Prostate gland (tissue), 2 donors: Measurements from ENCODE around the gene TCEANC. TPM values are rescaled to one million over a fixed set of nuclear protein-coding genes. Genes with fewer than 3 reads are reported as not detected.

Source experiments
- DNase-seq: peaks from one replicate; pipeline ENCODE4 v3.0.0-alpha.2; 2019; ENCODE audit warnings: low spot score
- H3K27ac ChIP-seq, 2 donors: fragments of 200-600 bp; sonication (generic); 2 replicates each; pipeline ENCODE4 v1.5.1; 2017 to 2019
- H3K27me3 ChIP-seq: fragments of 200-600 bp; sonication (generic); replicated peaks from 2 replicates; pipeline ENCODE4 v1.5.1; 2019; ENCODE audit not compliant: insufficient read depth
- H3K36me3 ChIP-seq, 2 donors: fragments of 200-600 bp; sonication (generic); 1 replicate in 1 of 2; 2 replicates in 1 of 2; pipeline versions ENCODE4 v1.5.1 to v1.8.1; 2017 to 2019
- H3K4me1 ChIP-seq: fragments of 200-600 bp; sonication (generic); replicated peaks from 2 replicates; pipeline ENCODE4 v1.5.1; 2019
- H3K4me3 ChIP-seq, 2 donors: fragments of 200-600 bp; sonication (generic); 2 replicates each; pipeline ENCODE4 v1.5.1; 2017 to 2019
- H3K9me3 ChIP-seq: fragments of 200-600 bp; sonication (generic); 2 replicates; pipeline ENCODE4 v1.5.1; 2017
- CTCF ChIP-seq, 4 experiments: fragments of 200-600 bp in 2 of 4; fragments of 450-650 bp in 2 of 4; sonication (generic) in 2 of 4; IDR thresholded peaks; 1 replicate in 3 of 4; 2 replicates in 1 of 4; pipeline ENCODE4 v1.5.1; 2016 to 2019; ENCODE audit warnings: antibody characterized with exemption in 4 of 4, mild to moderate bottlenecking in 2 of 4, moderate library complexity in 2 of 4
- POLR2A ChIP-seq: fragments of 450-650 bp; IDR thresholded peaks from one replicate; pipeline ENCODE4 v1.6.1; 2016; ENCODE audit warnings: antibody characterized with exemption, mild to moderate bottlenecking
- POLR2AphosphoS5 ChIP-seq: sonication (generic); formaldehyde crosslinking; IDR thresholded peaks from one replicate; pipeline ENCODE4 v1.6.1; 2017; ENCODE audit warnings: antibody characterized with exemption
- WGBS: methylation state at CpG from one replicate; pipeline ENCODE4 v1.1.5; 2018; 5-methylcytosine and 5-hydroxymethylcytosine counted together
- intact Hi-C: fragments of 100-400 bp; cut with DNase I; formaldehyde crosslinking; loops from one replicate; pipeline ENCODE4 v1.14.2; 2022
- total RNA-seq, 2 donors: library from RNA; depleted of rRNA; stranded (reverse); fragments of >200 nt; gene quantifications; one replicate each; pipeline ENCODE4 v1.1.0, GENCODE V29; 2016

Gene TCEANC
- 1 to 10 TPM; 3.1 to 4.9 TPM for total RNA-seq

- DNase-seq = peak; percentile 91
- H3K9me3 ChIP-seq = no peaks in the 10 kb centered on the region
- TF ChIP-seq POLR2AphosphoS5 (peak; percentile 88), POLR2A (peak; percentile 57), CTCF (IDR thresholded peaks at IDR 0.05) (no peak)
- H3K4me3 ChIP-seq = peak within 1 kb of the TSS; percentile 45 to 56
- H3K4me1 ChIP-seq = no peaks in the 10 kb centered on the region
- intact Hi-C loops = no loop called here
- WGBS = under 1% methylated on average over 36 of the region's 54 CpGs
- H3K36me3 ChIP-seq = no peaks in the 10 kb centered on the region
- H3K27me3 ChIP-seq = no peaks in the 10 kb centered on the region
- H3K27ac ChIP-seq = peak within 1 kb of the TSS; percentile 88 to 90
These were observed at the start of gene TCEANC for GRCh38 chrX:13652850-13653693. Gene TCEANC, plus strand, starts transcription at chrX:13653141. Its CDS starts 9,368 bp downstream, at chrX:13662509.

- 86% methylated on average over 1 of the region's 1 CpG for WGBS
- intact Hi-C loops = no loop called here
- Histone ChIP-seq H3K36me3 (no peaks in the 10 kb centered on the region), H3K4me1 (no peaks in the 10 kb centered on the region), H3K4me3 (no peak overlapping the region), H3K9me3 (no peaks in the 10 kb centered on the region), H3K27me3 (no peaks in the 10 kb centered on the region), H3K27ac (no peak overlapping the region)
- TF ChIP-seq POLR2A (no peak), CTCF (IDR thresholded peaks at IDR 0.05) (no peak), POLR2AphosphoS5 (no peak)
- no peak for DNase-seq
These were observed 47.3 kb upstream of the TCEANC start for GRCh38 chrX:13605611-13606010.

- no peaks in the 10 kb centered on the region for H3K36me3 ChIP-seq
- no peak for TF ChIP-seq POLR2A
- TF ChIP-seq POLR2AphosphoS5 = no peak
- no peak for TF ChIP-seq CTCF (IDR thresholded peaks at IDR 0.05)
- no peak overlapping the region for H3K4me3 ChIP-seq
- no peak for DNase-seq
- no peaks in the 10 kb centered on the region for H3K9me3 ChIP-seq
- 47% methylated on average over 6 of the region's 6 CpGs for WGBS
- intact Hi-C loops = no loop called here
- H3K27me3 ChIP-seq = no peaks in the 10 kb centered on the region
- H3K27ac ChIP-seq = no peak overlapping the region
- no peaks in the 10 kb centered on the region for H3K4me1 ChIP-seq
These were observed 45.5 kb upstream of the TCEANC start for GRCh38 chrX:13607331-13607995.

- no peaks in the 10 kb centered on the region for H3K4me1 ChIP-seq
- no peak for DNase-seq
- no peaks in the 10 kb centered on the region for H3K36me3 ChIP-seq
- WGBS = 41% methylated on average over 2 of the region's 2 CpGs
- H3K4me3 ChIP-seq = no peak overlapping the region
- intact Hi-C loops = no loop called here
- no peak overlapping the region for H3K27ac ChIP-seq
- no peak for TF ChIP-seq POLR2AphosphoS5
- no peak for TF ChIP-seq CTCF (IDR thresholded peaks at IDR 0.05)
- TF ChIP-seq POLR2A = no peak
- no peaks in the 10 kb centered on the region for H3K9me3 ChIP-seq
- no peaks in the 10 kb centered on the region for H3K27me3 ChIP-seq
These were observed 45.0 kb upstream of the TCEANC start for GRCh38 chrX:13607996-13608365.
